D721Med (cell line): ENCODE measurements around the gene PNISR.

ENCODE experiments used
- DNase-seq: peaks from one replicate; pipeline ENCODE4 v3.0.0; 2011; ENCODE audit warnings: low spot score; ENCODE audit not compliant: insufficient read length
- FAIRE-seq: peaks from 2 replicates; lab custom pipeline; 2011; peaks lifted over from hg19 to GRCh38; lab: Jason Lieb, UNC
- TF ChIP-seq, protein P1 (sequence below): IDR thresholded peaks from 2 replicates; pipeline ENCODE4 v1.5.1; 2012; ENCODE audit warnings: mild to moderate bottlenecking, control low read depth; ENCODE audit not compliant: insufficient read depth; ENCODE audit errors: missing control alignments

The PNISR gene

DNA sequence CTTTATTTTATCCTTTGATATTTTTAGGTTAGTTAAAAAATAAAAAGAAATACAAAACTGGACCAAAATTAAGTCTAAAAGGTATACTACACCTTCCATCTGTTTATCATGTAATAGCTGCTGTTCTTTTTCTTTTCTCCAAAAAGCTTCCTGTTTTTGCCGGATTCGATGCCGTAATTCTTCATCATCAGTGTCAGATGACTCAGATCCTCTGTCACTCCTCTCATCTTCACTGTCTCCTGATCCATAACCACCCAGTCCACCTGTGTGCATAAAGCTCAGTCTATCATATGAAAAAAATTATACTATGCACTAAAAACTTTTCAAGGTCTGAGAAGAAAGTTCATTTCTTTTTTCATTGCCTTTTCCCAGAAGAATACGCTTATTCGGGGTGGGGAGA lies 22.7 kb downstream of the PNISR start:
- FAIRE-seq: no peak
- DNase-seq: no peak
- TF ChIP-seq, protein P1, sequence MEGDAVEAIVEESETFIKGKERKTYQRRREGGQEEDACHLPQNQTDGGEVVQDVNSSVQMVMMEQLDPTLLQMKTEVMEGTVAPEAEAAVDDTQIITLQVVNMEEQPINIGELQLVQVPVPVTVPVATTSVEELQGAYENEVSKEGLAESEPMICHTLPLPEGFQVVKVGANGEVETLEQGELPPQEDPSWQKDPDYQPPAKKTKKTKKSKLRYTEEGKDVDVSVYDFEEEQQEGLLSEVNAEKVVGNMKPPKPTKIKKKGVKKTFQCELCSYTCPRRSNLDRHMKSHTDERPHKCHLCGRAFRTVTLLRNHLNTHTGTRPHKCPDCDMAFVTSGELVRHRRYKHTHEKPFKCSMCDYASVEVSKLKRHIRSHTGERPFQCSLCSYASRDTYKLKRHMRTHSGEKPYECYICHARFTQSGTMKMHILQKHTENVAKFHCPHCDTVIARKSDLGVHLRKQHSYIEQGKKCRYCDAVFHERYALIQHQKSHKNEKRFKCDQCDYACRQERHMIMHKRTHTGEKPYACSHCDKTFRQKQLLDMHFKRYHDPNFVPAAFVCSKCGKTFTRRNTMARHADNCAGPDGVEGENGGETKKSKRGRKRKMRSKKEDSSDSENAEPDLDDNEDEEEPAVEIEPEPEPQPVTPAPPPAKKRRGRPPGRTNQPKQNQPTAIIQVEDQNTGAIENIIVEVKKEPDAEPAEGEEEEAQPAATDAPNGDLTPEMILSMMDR: no peak

DNA sequence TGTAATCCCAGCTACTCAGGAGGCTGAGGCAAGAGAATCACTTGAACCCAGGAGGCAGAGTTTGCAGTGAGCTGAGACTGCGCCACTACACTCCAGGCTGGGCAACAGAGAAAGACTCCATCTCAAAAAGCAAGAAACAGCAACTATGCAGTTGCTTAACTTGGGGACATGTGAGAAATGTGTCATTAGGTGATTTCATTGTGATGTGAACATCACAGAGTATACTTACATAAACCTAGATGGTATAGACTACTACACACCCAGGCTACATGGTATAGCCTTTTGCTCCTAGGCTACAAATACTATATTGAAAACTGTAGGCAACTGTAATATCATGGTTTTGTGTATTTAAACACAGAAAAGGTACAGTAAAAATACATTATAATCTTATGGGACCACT lies 27.8 kb downstream of the PNISR start:
- FAIRE-seq (no peak), DNase-seq (no peak)
- TF ChIP-seq, protein P1: no peak

DNA sequence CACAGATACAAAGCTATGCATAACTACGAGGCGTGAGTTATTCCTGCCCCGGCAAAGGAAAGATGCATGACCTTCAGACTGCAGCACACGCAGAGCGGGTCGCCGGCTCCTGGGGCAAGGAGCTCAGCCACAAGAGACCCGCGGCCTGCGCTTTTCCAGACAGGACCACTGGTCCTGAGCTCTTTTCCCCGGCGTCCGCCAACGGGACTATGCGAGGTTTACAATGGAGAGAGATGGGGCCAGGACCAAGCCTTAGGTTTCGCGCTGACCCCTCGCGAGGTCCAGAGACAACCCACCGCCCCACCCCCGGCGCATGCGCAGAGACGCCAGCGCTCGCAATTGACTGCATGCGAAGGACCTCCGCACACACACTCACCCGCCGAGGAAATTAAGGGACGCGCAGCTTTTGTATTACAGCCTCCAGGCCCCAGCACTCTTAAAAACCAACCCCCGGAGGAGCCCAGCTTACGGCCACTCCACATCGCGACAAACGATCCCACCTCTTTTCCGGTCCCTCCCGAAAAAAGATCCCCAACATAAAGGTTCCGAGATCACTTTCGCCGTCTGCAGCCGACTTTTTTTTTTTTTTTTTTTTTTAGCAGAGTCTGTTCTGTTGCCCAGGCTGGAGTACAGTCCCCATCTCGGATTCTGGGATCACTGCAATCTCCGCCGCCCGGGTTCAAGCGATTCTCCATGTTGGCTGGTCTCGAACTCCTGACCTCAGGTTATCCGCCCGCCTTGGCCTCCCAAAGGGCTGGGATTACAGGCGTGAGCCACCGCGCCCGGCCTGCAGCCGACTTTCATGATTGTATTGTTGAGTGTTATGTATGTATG lies 31.2 kb downstream of the PNISR start, which contains the start of gene COQ3:
TSS of gene COQ3 (minus strand) at position 498 of the 834 bp plus-strand sequence. CDS start at position 482, 16 bp downstream.
- DNase-seq (peak; percentile 73), FAIRE-seq (no peak)
- TF ChIP-seq, protein P1: no peak

DNA sequence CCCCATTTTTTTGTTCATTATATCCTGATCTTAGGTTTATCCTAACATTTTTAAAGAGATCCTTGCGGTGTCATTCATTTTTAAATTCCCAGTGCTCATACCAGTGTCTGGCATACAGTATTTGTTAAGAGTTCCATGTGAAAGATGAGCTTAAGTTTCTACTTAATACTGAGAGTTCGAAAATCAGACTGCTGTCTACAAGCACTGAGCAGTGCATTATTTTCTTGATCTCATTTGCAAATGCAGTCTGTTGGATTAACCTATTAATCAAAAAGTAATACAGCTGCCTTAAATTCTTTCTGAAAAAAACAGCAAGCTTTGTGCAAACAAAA lies 31.8 kb downstream of the PNISR start:
- no peak for DNase-seq
- FAIRE-seq: no peak
- TF ChIP-seq, protein P1: no peak

DNA sequence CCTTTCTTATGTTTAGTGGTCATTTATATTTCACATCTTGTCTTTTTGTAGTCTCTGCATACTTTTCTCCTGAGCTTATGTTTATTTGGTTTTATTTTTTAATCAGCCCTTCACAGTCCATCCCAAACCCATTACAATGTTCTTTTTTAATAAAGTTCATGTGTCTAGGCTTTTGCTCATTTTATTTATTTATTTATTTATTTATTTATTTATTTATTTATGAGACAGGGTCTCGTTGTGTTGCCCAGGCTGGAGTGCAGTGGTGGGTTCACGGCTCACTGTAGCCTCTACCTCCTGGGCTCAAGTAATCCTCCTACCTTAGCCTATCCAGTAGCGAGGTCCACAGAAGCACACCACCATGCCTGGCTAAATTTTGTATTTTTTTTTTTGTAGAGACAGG lies 34.2 kb downstream of the PNISR start:
- FAIRE-seq: no peak
- TF ChIP-seq, protein P1: no peak
- no peak for DNase-seq

DNA sequence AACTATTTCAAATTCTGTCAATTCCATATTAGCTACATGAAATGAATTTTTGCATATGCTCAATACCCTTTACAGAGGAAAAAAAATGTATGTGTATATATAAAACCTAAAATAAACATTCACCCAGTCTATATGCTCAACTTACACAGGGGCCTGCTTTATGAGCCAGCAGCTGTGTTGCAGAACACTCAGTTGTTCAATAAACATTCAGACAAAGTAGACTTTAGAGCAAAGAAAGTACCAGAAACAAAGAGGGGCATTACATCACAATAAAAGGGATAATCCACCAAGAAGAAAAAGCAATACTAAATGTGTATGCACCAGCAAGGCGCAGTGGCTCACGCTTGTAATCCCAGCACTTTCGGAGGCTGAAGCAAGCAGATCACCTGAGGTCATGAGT lies 40.6 kb downstream of the PNISR start:
- TF ChIP-seq, protein P1: no peak
- no peak for FAIRE-seq
- DNase-seq: no peak

DNA sequence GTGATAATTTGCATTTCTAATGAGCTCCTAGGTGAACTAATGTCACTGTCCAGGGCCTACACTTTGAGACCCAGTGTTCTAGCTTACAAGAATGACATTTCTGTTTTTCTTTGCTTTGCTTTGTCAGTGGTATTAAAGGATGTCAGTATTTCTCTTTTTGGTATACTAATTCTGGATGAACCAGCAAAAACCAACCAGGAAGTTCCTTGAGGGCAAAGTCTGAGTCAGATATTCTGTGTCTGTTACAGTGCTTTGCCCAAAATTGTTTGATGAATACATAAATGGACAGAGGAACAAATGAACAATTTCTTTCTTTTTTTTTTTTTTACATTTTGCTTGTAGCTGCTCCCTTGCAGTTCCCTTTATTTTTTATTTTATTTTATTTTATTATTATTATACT lies 46.5 kb downstream of the PNISR start:
- DNase-seq (no peak), FAIRE-seq (no peak)

More for the DNA sequence above, 46.5 kb downstream of the PNISR start:
- TF ChIP-seq, protein P1: no peak
